HEK293 (cell line): ENCODE results near the gene POU2AF1.

Experiments
- CTCF ChIA-PET: fragments of 350-600 bp; formaldehyde crosslinking; extraction: SDS; loops from one replicate; lab custom pipeline; 2021; ENCODE audit warnings: antibody characterized with exemption; lab: Yijun Ruan, JAX
- POLR2A ChIA-PET: fragments of 300-600 bp; formaldehyde crosslinking; extraction: SDS; loops from one replicate; lab custom pipeline; 2020; ENCODE audit warnings: antibody characterized with exemption, inconsistent platforms; lab: Yijun Ruan, JAX
- H3K27ac ChIP-seq: fragments of 200-500 bp; sonication (Bioruptor generic); 2 replicates; pipeline ENCODE4 v1.5.1; 2014; ENCODE audit warnings: low read depth, low read length, control low read depth, inconsistent platforms; ENCODE audit errors: extremely low read depth
- H3K36me3 ChIP-seq, 2 experiments: fragments of 200-500 bp in 1 of 2; sonication (Bioruptor generic) in 1 of 2; 1 replicate in 1 of 2; 2 replicates in 1 of 2; pipeline ENCODE4 v1.5.1; 2014 to 2017; ENCODE audit warnings: inconsistent platforms in 2 of 2, low read length in 2 of 2; ENCODE audit not compliant: control insufficient read depth in 2 of 2, insufficient read depth in 1 of 2
- H3K4me1 ChIP-seq: fragments of 200-500 bp; sonication (Bioruptor generic); 2 replicates; pipeline ENCODE4 v1.5.1; 2014; ENCODE audit warnings: mild to moderate bottlenecking, low read length, inconsistent platforms; ENCODE audit not compliant: control insufficient read depth, insufficient read depth
- H3K4me3 ChIP-seq: 2 replicates; pipeline ENCODE4 v1.5.1; 2011; ENCODE audit warnings: low read depth, mild to moderate bottlenecking, control low read depth, low read length, moderate library complexity
- H3K9me3 ChIP-seq: fragments of 200-500 bp; sonication (Bioruptor generic); 2 replicates; pipeline ENCODE4 v1.5.1; 2014; ENCODE audit warnings: low read depth, low read length, inconsistent platforms; ENCODE audit not compliant: control insufficient read depth, insufficient read depth
- HOXA7 ChIP-seq: sonication (generic); formaldehyde crosslinking; IDR thresholded peaks from 2 replicates; pipeline ENCODE4 v1.8.1; 2022; ENCODE audit warnings: missing genetic modification reagents, borderline replicate concordance
- PBX3 ChIP-seq: sonication (generic); formaldehyde crosslinking; IDR thresholded peaks from 2 replicates; pipeline ENCODE4 v1.8.1; 2022; ENCODE audit warnings: mild to moderate bottlenecking, moderate library complexity, missing genetic modification reagents
- REST ChIP-seq: fragments of 450-650 bp; formaldehyde crosslinking; IDR thresholded peaks from 2 replicates; pipeline ENCODE4 v1.5.1; 2016; ENCODE audit warnings: missing biosample characterization, missing genetic modification characterization
- ZBTB20 ChIP-seq: fragments of 450-650 bp; formaldehyde crosslinking; IDR thresholded peaks from 2 replicates; pipeline ENCODE4 v1.5.1; 2016; ENCODE audit warnings: missing biosample characterization, missing genetic modification characterization
- ZNF10 ChIP-seq: fragments of 450-650 bp; formaldehyde crosslinking; IDR thresholded peaks from 2 replicates; pipeline ENCODE4 v1.5.1; 2017; ENCODE audit warnings: missing biosample characterization, missing genetic modification characterization
- ZNF138 ChIP-seq: fragments of 450-650 bp; formaldehyde crosslinking; IDR thresholded peaks from 2 replicates; pipeline ENCODE4 v1.5.1; 2016; ENCODE audit warnings: missing biosample characterization, missing genetic modification characterization, borderline replicate concordance
- ZNF148 ChIP-seq: fragments of 450-650 bp; formaldehyde crosslinking; IDR thresholded peaks from 2 replicates; pipeline ENCODE4 v1.5.0; 2017; ENCODE audit warnings: missing biosample characterization, missing genetic modification characterization, borderline replicate concordance
- ZNF169 ChIP-seq: fragments of 450-650 bp; formaldehyde crosslinking; IDR thresholded peaks from 2 replicates; pipeline ENCODE4 v1.5.1; 2016; ENCODE audit warnings: missing biosample characterization, missing genetic modification characterization
- ZNF19 ChIP-seq: fragments of 450-650 bp; formaldehyde crosslinking; IDR thresholded peaks from 2 replicates; pipeline ENCODE4; 2016; ENCODE audit warnings: missing biosample characterization, missing genetic modification characterization, low read depth
- ZNF202 ChIP-seq: fragments of 450-650 bp; formaldehyde crosslinking; IDR thresholded peaks from 2 replicates; pipeline ENCODE4 v1.5.1; 2016; ENCODE audit warnings: missing biosample characterization, missing genetic modification characterization, borderline replicate concordance
- ZNF223 ChIP-seq: fragments of 450-650 bp; formaldehyde crosslinking; IDR thresholded peaks from 2 replicates; pipeline ENCODE4 v1.5.1; 2016; ENCODE audit warnings: missing biosample characterization, missing genetic modification characterization
- ZNF311 ChIP-seq: fragments of 450-650 bp; formaldehyde crosslinking; IDR thresholded peaks from 2 replicates; pipeline ENCODE4 v1.5.1; 2017; ENCODE audit warnings: missing biosample characterization, missing genetic modification characterization, borderline replicate concordance
- ZNF423 ChIP-seq: fragments of 450-650 bp; formaldehyde crosslinking; IDR thresholded peaks from 2 replicates; pipeline ENCODE4 v1.5.1; 2016; ENCODE audit warnings: missing biosample characterization, missing genetic modification characterization
- ZNF513 ChIP-seq: fragments of 450-650 bp; IDR thresholded peaks from 2 replicates; pipeline ENCODE4 v1.5.1; 2018; ENCODE audit warnings: missing biosample characterization, missing genetic modification characterization
- ZNF514 ChIP-seq: fragments of 450-650 bp; formaldehyde crosslinking; IDR thresholded peaks from 2 replicates; pipeline ENCODE4 v1.5.1; 2016; ENCODE audit warnings: missing biosample characterization, missing genetic modification characterization
- ZNF521 ChIP-seq: fragments of 450-650 bp; formaldehyde crosslinking; IDR thresholded peaks from 2 replicates; pipeline ENCODE4 v1.5.1; 2017; ENCODE audit warnings: missing biosample characterization, mild to moderate bottlenecking, missing genetic modification characterization
- ZNF549 ChIP-seq: fragments of 450-650 bp; IDR thresholded peaks from 2 replicates; pipeline ENCODE4 v1.5.1; 2018; ENCODE audit warnings: missing biosample characterization, missing genetic modification characterization, mild to moderate bottlenecking, inconsistent platforms, moderate library complexity
- ZNF558 ChIP-seq: fragments of 450-650 bp; formaldehyde crosslinking; IDR thresholded peaks from 2 replicates; pipeline ENCODE4 v1.5.1; 2016; ENCODE audit warnings: missing biosample characterization, missing genetic modification characterization
- ZNF645 ChIP-seq: fragments of 450-650 bp; formaldehyde crosslinking; IDR thresholded peaks from 2 replicates; pipeline ENCODE4; 2016; ENCODE audit warnings: missing biosample characterization, missing genetic modification characterization
- ZNF747 ChIP-seq: fragments of 450-650 bp; formaldehyde crosslinking; IDR thresholded peaks from 2 replicates; pipeline ENCODE4 v1.5.1; 2016; ENCODE audit warnings: missing biosample characterization, missing genetic modification characterization

Gene POU2AF1

GRCh38 chr11:111393585-111393984, 14.5 kb upstream of the POU2AF1 start:
- H3K36me3 ChIP-seq = no peaks in the 10 kb centered on the region
- ChIA-PET POLR2A (no interaction called here), CTCF (interaction anchor here (0.6 to 0.7 kb wide), 2 partner anchors 30 to 211 kb away, joined by 3 read pairs; no protein-coding TSS in a partner anchor)
- H3K9me3 ChIP-seq = no peaks in the 10 kb centered on the region
- no peaks in the 10 kb centered on the region for H3K4me1 ChIP-seq
- H3K27ac ChIP-seq = no peak overlapping the region
- H3K4me3 ChIP-seq = no peak overlapping the region
- TF ChIP-seq ZNF514 (tag by site-specific recombination) = no peak
- TF ChIP-seq ZNF138 (tag by site-specific recombination) = no peak
- TF ChIP-seq ZNF549 (tag by site-specific recombination) = no peak
- no peak for TF ChIP-seq ZNF148 (tag by site-specific recombination)
- no peak for TF ChIP-seq ZNF513 (tag by site-specific recombination)
- TF ChIP-seq PBX3 (CRISPR knock-in tag) = no peak
- no peak for TF ChIP-seq ZNF169 (tag by site-specific recombination)
- no peak for TF ChIP-seq ZNF223 (tag by site-specific recombination)
- TF ChIP-seq ZNF10 (tag by site-specific recombination) = no peak
- TF ChIP-seq HOXA7 = no peak
- no peak for TF ChIP-seq ZNF521 (tag by site-specific recombination)
- no peak for TF ChIP-seq ZNF202 (tag by site-specific recombination)
- TF ChIP-seq ZNF747 = no peak
- no peak for TF ChIP-seq ZNF423 (tag by site-specific recombination)
- TF ChIP-seq REST (tag by site-specific recombination) = no peak
- TF ChIP-seq ZNF645 = no peak
- no peak for TF ChIP-seq ZNF19
- TF ChIP-seq ZNF558 (tag by site-specific recombination) = no peak
- TF ChIP-seq ZNF311 (tag by site-specific recombination) = no peak
- TF ChIP-seq ZBTB20 (tag by site-specific recombination) = no peak
